H1 (cell line): ENCODE measurements around the gene MAGEA1. TPM values are rescaled to one million over a fixed set of nuclear protein-coding genes. Genes with fewer than 3 reads are reported as not detected.

Source experiments
- RBBP5 ChIP-seq: IDR thresholded peaks from 2 replicates; pipeline ENCODE4 v1.7.1; 2012; ENCODE audit warnings: low read depth, mild to moderate bottlenecking, inconsistent platforms, low read length, moderate library complexity, borderline replicate concordance
- polyA plus RNA-seq, 7 experiments: library from polyadenylated mRNA; depleted of rRNA in 3 of 7; stranded (reverse) in 5 of 7; unstranded in 2 of 7; fragments of >200 nt in 5 of 7; fragments of 200-250 nt in 2 of 7; gene quantifications; 1 replicate in 5 of 7; 2 replicates in 1 of 7; 4 replicates in 1 of 7; pipeline versions ENCODE4 v1.2.1 to v1.2.3, GENCODE V29; 2011 to 2013; ENCODE audit warnings: missing spikeins in 2 of 7, mixed read lengths in 2 of 7
- total RNA-seq: library from RNA; stranded (reverse); fragmentation: NEBNext Ultra II Directional; extraction: Animal tissue kit (Norgen Biotek cat#: 25700); gene quantifications from 2 replicates; pipeline ENCODE4 v1.2.1, GENCODE V29; 2021
- TF ChIP-seq, protein P1 (sequence below), 3 experiments: IDR thresholded peaks; 1 replicate in 2 of 3; 2 replicates in 1 of 3; pipeline versions ENCODE4 v1.5.1 to v1.6.1; 2011; ENCODE audit warnings: low read length in 3 of 3, mild to moderate bottlenecking in 3 of 3, inconsistent platforms in 2 of 3, low read depth in 1 of 3, moderate library complexity in 1 of 3; ENCODE audit not compliant: insufficient read depth in 1 of 3; ENCODE audit errors: control extremely low read depth in 1 of 3

MAGEA1 gene
- total and polyA plus RNA-seq, 2 of the 8 experiments (the other 6 are each of a cell fraction or from before 2014, with no cell fraction given), result not detected

DNA sequence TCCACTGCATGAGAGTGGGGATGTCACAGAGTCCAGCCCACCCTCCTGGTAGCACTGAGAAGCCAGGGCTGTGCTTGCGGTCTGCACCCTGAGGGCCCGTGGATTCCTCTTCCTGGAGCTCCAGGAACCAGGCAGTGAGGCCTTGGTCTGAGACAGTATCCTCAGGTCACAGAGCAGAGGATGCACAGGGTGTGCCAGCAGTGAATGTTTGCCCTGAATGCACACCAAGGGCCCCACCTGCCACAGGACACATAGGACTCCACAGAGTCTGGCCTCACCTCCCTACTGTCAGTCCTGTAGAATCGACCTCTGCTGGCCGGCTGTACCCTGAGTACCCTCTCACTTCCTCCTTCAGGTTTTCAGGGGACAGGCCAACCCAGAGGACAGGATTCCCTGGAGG lies 2.7 kb downstream of the MAGEA1 start (continued):
- TF ChIP-seq, protein P1, sequence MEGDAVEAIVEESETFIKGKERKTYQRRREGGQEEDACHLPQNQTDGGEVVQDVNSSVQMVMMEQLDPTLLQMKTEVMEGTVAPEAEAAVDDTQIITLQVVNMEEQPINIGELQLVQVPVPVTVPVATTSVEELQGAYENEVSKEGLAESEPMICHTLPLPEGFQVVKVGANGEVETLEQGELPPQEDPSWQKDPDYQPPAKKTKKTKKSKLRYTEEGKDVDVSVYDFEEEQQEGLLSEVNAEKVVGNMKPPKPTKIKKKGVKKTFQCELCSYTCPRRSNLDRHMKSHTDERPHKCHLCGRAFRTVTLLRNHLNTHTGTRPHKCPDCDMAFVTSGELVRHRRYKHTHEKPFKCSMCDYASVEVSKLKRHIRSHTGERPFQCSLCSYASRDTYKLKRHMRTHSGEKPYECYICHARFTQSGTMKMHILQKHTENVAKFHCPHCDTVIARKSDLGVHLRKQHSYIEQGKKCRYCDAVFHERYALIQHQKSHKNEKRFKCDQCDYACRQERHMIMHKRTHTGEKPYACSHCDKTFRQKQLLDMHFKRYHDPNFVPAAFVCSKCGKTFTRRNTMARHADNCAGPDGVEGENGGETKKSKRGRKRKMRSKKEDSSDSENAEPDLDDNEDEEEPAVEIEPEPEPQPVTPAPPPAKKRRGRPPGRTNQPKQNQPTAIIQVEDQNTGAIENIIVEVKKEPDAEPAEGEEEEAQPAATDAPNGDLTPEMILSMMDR (IDR thresholded peaks at IDR 0.05; ENCODE audit: control extremely low read depth in 1 of 3, insufficient read depth in 1 of 3, low read depth in 1 of 3, low read length in 3 of 3), result no peak
- no peak for TF ChIP-seq RBBP5
